ENCODE measurements around the gene VCAM1.
A peak's percentile ranks its signal among the peaks of the same experiment; 100 is the strongest.

VCAM1 gene

GRCh38 chr1:100719490-100719889 lies at the start of gene VCAM1:
Gene VCAM1 (plus strand): TSS chr1:100719742. CDS start chr1:100719861, 119 bp downstream.
- no peak for DNase-seq

- DNase-seq: no peak
These were observed 49.5 kb upstream of the VCAM1 start for GRCh38 chr1:100670083-100670482.

- no peak for DNase-seq
These were observed 47.9 kb upstream of the VCAM1 start for GRCh38 chr1:100671601-100672000.

GRCh38 chr1:100683448-100684349 lies 35.8 kb upstream of the VCAM1 start:
- no peak for DNase-seq

- DNase-seq: no peak
These were observed 19.8 kb upstream of the VCAM1 start for GRCh38 chr1:100699744-100700143.

DNA sequence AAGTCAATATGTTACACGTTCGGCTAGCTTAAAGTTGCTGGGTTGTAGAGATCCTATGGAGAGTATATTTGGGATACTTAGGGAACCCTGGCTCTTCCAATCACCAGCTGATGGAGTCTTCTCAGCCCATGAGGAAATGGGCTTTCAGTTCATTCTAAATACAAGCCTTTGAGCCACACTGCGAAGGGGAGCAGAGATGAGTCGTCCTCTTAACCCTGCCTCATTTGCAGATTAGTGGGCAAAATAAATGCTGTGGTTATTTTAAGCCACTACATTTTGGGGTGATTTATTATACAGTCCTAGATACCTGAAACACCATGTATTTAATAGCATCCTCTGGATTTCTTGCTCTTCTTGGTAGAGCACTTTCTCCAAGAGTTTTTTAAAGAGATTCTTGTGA lies 19.0 kb upstream of the VCAM1 start:
- DNase-seq: no peak

DNA sequence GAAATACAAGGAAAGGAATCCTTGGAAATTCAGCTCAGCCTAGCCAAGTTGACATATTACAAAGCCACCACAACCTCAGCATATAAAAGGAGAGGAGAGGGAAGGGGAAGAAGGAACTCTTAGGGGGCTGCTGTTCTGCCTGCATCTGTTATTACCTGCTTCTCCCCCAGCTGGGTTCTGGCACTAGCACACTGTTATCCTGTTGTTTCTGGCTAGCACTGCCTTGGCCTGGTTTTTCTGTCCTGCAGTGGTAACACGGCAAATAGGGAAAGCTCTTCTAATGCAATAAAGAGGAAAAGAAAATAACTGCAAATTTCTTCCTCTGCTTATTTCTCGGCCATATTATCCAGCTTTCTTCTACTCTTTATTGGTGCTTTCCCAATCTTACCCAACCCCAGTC lies 16.5 kb upstream of the VCAM1 start:
- DNase-seq: no peak

- DNase-seq: no peak
These were observed 15.8 kb upstream of the VCAM1 start for GRCh38 chr1:100703716-100704115.

DNA sequence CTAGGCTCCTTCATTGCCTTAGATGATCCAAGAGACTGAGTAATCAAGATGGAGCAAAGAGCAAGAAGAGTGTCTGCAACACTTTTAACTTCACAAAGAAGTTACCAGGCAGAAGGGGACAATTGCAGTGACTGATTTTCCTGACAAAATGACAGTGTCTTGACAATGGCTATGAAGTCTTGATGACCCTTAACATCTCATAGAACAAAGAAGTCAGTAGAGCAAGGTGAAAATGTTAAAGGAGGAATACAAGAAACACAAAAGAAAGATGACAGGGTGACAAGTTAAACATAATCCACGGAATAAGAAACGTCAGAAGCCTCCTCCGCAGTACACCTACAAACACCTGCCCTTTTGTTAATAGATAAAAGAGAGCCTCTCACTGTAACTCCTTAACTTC lies 15.1 kb upstream of the VCAM1 start:
- no peak for DNase-seq

GRCh38 chr1:100706296-100706695 lies 13.2 kb upstream of the VCAM1 start:
- no peak for DNase-seq

DNA sequence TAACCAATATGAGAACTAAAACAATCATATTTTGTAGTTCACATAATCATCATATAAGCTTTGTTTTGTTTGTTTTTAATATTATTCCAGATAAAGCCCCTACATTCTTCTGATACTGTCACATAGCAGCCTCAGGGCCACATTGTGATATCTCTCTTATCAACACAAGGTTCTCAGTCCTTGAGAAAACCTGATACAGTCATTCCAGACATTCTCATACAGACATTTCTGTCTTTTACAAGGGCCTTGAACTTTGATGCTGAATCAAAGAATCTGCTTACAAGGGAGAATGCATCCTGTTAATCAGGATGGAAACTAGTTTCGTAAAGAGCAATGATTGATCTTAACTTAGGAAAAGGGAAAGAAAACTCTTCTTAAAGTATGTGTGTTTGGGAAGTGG lies 12.7 kb upstream of the VCAM1 start:
- DNase-seq: no peak

GRCh38 chr1:100708476-100709062 lies 11.0 kb upstream of the VCAM1 start:
- no peak for DNase-seq

DNA sequence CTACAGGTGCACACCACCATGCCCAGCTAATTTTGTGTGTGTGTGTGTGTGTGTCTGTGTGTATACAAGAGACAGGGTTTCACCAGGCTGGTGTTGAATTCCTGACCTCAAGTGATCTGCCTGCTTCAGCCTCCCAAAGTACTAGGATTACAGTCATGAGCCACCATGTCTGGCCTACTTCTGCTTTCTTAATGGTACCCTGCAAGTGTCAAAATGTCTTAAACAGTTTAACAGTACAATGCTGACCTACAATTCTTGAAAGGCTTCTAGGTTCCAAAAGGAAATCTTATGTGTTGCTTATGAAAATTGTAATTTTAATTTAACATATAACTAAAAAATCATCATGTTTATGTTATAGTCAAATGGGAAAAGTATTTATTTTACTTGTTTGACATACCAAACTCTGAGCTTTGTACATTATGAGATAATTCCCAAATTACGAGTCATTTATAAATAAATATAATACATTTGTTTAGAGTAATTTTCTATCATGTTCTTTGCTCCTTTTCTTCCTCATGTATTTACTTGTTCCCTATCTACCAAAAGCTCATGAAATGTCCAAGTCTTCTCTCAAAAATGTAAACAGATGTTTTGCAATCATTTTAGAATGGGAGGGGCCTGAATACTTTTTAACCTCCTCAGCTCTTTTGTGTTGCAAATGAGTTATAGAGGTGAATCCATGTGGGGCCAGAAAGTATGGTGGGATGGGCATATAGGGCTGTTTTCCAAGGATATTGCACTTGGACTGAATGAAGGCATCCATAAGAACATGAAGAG lies 8.4 kb upstream of the VCAM1 start:
- no peak for DNase-seq

GRCh38 chr1:100713027-100713426 lies 6.5 kb upstream of the VCAM1 start:
- DNase-seq: peak; percentile 71

GRCh38 chr1:100713626-100714025 lies 5.9 kb upstream of the VCAM1 start:
- DNase-seq: peak; percentile 2

DNA sequence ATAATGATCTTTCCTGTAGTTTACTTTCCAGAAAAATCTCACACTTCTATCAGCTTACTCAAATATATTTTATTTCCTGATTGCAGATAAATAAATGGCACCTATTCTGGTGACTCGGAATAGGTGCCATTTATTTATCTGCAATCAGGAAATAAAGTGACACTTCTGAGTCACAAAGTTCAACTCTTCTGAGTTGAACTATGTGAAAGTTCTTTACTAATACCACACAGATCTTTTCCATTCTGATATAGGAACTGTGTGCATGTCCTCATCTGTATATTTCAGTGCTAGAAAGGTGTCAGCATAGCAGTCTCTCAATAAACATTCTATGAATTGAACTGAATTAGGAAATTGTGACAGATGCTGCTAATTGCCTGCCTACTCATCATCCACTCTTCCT lies 4.9 kb upstream of the VCAM1 start:
- no peak for DNase-seq

- DNase-seq: no peak
These were observed 2.3 kb upstream of the VCAM1 start for GRCh38 chr1:100717218-100717617.

GRCh38 chr1:100718581-100718980 lies 961 bp upstream of the VCAM1 start:
- no peak for DNase-seq

DNA sequence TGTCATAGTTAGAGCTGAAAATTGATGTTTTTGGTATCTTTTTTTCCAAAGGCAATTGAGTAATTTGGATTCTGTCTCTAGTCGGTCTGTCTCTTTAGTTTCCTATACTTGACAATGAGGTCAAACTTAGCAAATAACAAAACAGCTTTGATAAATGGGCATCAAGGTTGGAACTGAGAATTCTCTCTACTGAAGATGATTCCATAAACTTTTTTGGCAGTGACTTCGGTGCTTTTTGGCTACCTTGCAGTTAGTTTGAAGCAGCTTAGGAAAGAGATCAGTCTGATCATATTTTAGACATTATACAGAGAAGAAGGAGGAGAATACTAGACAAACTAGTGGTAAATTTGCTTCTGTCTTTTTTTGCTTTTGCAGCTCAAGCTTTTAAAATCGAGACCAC lies 559 bp downstream of the VCAM1 start:
- no peak for DNase-seq

DNA sequence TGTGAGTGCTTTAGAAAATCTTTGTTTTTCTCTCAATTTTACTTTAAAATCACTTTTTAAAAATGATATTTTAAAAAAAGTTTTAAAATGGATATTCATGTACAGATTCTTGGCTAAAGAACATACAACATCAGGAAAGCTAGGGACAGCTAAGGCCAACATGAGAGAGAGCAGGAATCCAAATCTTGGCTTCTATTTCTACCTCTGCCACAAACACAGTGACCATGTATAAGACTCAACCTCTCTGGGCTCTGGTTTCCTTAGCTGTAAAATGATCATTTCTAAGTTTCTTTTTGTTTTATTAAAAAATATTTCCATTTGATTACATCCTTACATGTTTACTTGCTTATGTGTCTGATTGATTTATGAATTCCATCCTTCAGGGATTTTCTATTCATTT lies 1.2 kb downstream of the VCAM1 start:
- no peak for DNase-seq

- DNase-seq: no peak
These were observed 2.1 kb downstream of the VCAM1 start for GRCh38 chr1:100721526-100722207.

DNA sequence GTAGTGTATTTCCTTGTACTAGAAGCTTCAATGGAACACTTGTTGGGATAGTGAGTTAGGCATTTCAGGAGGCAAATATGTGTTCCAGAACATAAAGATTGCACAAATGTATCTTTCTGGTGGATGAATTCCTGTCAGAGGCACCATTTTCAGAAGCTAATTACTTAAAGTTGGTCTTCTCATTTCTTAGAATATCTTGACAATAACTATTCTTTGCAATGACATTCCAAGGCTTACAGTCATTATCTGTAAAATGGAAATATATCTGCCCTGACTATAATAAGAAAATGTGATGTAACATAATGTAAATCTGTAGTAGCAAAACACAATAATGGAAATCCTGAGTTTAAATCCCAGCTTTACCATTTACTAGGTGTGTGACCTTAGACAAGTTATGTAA lies 2.7 kb downstream of the VCAM1 start:
- no peak for DNase-seq

DNA sequence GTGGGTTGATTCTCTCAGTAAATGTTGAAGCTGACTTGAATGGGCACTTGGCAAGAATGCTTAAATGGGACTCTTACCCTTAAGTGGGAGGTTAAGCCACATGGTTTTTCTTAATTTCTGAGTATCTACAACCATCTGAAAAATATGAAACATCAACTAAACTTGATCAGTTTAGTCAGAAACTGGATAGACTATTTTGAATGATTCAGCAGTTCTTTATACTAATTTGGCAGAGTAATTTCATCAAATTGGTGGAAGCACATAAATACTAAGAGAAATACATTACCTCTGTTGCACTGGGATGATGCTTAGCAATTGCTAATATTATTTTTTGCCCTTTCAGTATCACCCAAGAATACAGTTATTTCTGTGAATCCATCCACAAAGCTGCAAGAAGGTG lies 4.7 kb downstream of the VCAM1 start:
- DNase-seq: no peak
